Liver (tissue), 9 donors: ENCODE measurements around the gene THSD4. TPM values are rescaled to one million over a fixed set of nuclear protein-coding genes. Genes with fewer than 3 reads are reported as not detected.

Experiments used
- DNase-seq: peaks from one replicate; pipeline ENCODE4 v3.0.0-alpha.2; 2017; ENCODE audit warnings: low spot score
- H3K27ac ChIP-seq, 2 donors: one replicate each; pipeline ENCODE4 v1.7.0; 2013; ENCODE audit warnings: inconsistent platforms in 2 of 2, low read length in 2 of 2, control low read depth in 1 of 2, low read depth in 1 of 2, mild to moderate bottlenecking in 1 of 2
- H3K27me3 ChIP-seq, 4 donors: one replicate each; pipeline versions ENCODE4 v1.6.1 to v1.7.0; 2013; ENCODE audit warnings: low read length in 3 of 4, inconsistent platforms in 1 of 4, mild to moderate bottlenecking in 1 of 4, moderate library complexity in 1 of 4; ENCODE audit not compliant: control insufficient read depth in 4 of 4, insufficient read depth in 4 of 4
- H3K36me3 ChIP-seq, 4 donors: one replicate each; pipeline versions ENCODE4 v1.6.1 to v1.7.0; 2013; ENCODE audit warnings: low read length in 3 of 4, mild to moderate bottlenecking in 3 of 4, low read depth in 1 of 4, moderate library complexity in 1 of 4; ENCODE audit not compliant: control insufficient read depth in 4 of 4, insufficient read depth in 3 of 4
- H3K4me1 ChIP-seq, 4 donors: one replicate each; pipeline versions ENCODE4 v1.6.1 to v1.7.0; 2013; ENCODE audit warnings: low read length in 3 of 4, mild to moderate bottlenecking in 3 of 4, moderate library complexity in 1 of 4; ENCODE audit not compliant: control insufficient read depth in 4 of 4, insufficient read depth in 4 of 4
- H3K4me3 ChIP-seq, 3 donors: one replicate each; pipeline versions ENCODE4 v1.6.1 to v1.7.0; 2013; ENCODE audit warnings: low read length in 3 of 3, control low read depth in 1 of 3, low read depth in 1 of 3, mild to moderate bottlenecking in 1 of 3
- H3K9ac ChIP-seq, 2 donors: one replicate each; pipeline ENCODE4 v1.7.0; 2013; ENCODE audit warnings: low read length in 2 of 2, mild to moderate bottlenecking in 2 of 2, moderate library complexity in 2 of 2, control low read depth in 1 of 2, low read depth in 1 of 2
- H3K9me3 ChIP-seq, 4 donors: one replicate each; pipeline versions ENCODE4 v1.6.1 to v1.7.0; 2013; ENCODE audit warnings: low read length in 3 of 4; ENCODE audit not compliant: control insufficient read depth in 4 of 4
- CTCF ChIP-seq: fragments of 150-350 bp; IDR thresholded peaks from 2 replicates; pipeline ENCODE4 v1.5.1; 2017; ENCODE audit warnings: improper control_type of control experiment, low read depth, low read length; ENCODE audit not compliant: missing input control
- EGR1 ChIP-seq, 2 donors: IDR thresholded peaks; 2 replicates each; pipeline ENCODE4 v1.6.1; 2016 to 2018; ENCODE audit warnings: antibody characterized with exemption in 2 of 2, low read depth in 2 of 2
- FOXA1 ChIP-seq: IDR thresholded peaks from 2 replicates; pipeline ENCODE4 v1.6.1; 2016; ENCODE audit warnings: antibody characterized with exemption
- FOXA2 ChIP-seq: IDR thresholded peaks from 2 replicates; pipeline ENCODE4 v1.6.1; 2016; ENCODE audit warnings: antibody characterized with exemption
- GABPA ChIP-seq, 2 donors: IDR thresholded peaks in 1 of 2; conservative IDR thresholded peaks in 1 of 2; 2 replicates each; pipeline ENCODE4 v1.6.1; 2016; ENCODE audit warnings: antibody characterized with exemption in 2 of 2, mild to moderate bottlenecking in 1 of 2, moderate library complexity in 1 of 2
- HNF4A ChIP-seq, 2 donors: conservative IDR thresholded peaks; 2 replicates each; pipeline ENCODE4 v1.6.1; 2016; ENCODE audit warnings: antibody characterized with exemption in 2 of 2, mild to moderate bottlenecking in 2 of 2
- HNF4G ChIP-seq: IDR thresholded peaks from 2 replicates; pipeline ENCODE4 v1.6.1; 2016; ENCODE audit warnings: antibody characterized with exemption
- JUND ChIP-seq, 2 donors: IDR thresholded peaks; 2 replicates each; pipeline ENCODE4 v1.6.1; 2016; ENCODE audit warnings: antibody characterized with exemption in 2 of 2
- NR2F2 ChIP-seq: IDR thresholded peaks from 2 replicates; pipeline ENCODE4 v1.6.1; 2016; ENCODE audit warnings: antibody characterized with exemption
- RAD21 ChIP-seq, 2 donors: IDR thresholded peaks; 2 replicates each; pipeline ENCODE4 v1.6.1; 2016; ENCODE audit warnings: antibody characterized with exemption in 2 of 2, mild to moderate bottlenecking in 2 of 2
- REST ChIP-seq: IDR thresholded peaks from 2 replicates; pipeline ENCODE4 v1.6.1; 2016; ENCODE audit warnings: antibody characterized with exemption, mild to moderate bottlenecking
- SP1 ChIP-seq: IDR thresholded peaks from 2 replicates; pipeline ENCODE4 v1.6.1; 2018; ENCODE audit warnings: antibody characterized with exemption, mild to moderate bottlenecking
- TAF1 ChIP-seq: conservative IDR thresholded peaks from 2 replicates; pipeline ENCODE4 v1.6.1; 2016; ENCODE audit warnings: antibody characterized with exemption, mild to moderate bottlenecking
- YY1 ChIP-seq: IDR thresholded peaks from 2 replicates; pipeline ENCODE4 v1.6.1; 2016; ENCODE audit warnings: antibody characterized with exemption, mild to moderate bottlenecking
- ZBTB33 ChIP-seq: IDR thresholded peaks from 2 replicates; pipeline ENCODE4 v1.6.1; 2016; ENCODE audit warnings: antibody characterized with exemption
- WGBS: extraction: QIAGEN DNeasy Blood & Tissue Kit; methylation state at CpG from one replicate; pipeline ENCODE4 v1.1.7; 2013; 5-methylcytosine and 5-hydroxymethylcytosine counted together
- polyA plus RNA-seq, 2 donors: library from polyadenylated mRNA; stranded (reverse) in 1 of 2; unstranded in 1 of 2; fragments of 200-250 nt in 1 of 2; fragments of >200 nt in 1 of 2; fragmentation: Nextera tagmentation in 1 of 2; extraction: Ambion mirVana in 1 of 2; gene quantifications; one replicate each; pipeline versions ENCODE4 v1.2.1 to v1.2.3, GENCODE V29; 2013 to 2015
- total RNA-seq, 2 donors: library from RNA; depleted of rRNA; stranded (reverse); fragments of >200 nt; gene quantifications; one replicate each; pipeline ENCODE4 v1.2.3, GENCODE V29; 2014
- donor health status: healthy.
- donor health status: healthy.
- donor health status: healthy.
- donor health status: healthy.
- donor health status: healthy.

The THSD4 gene
- total and polyA plus RNA-seq, 4 donors = 0.23 to 11.5 (median 1.9) TPM

- H3K27ac ChIP-seq = no peak overlapping the region
Measured at GRCh38 chr15:71436854-71437253, 321.6 kb downstream of the THSD4 start.

More at GRCh38 chr15:71436854-71437253, 321.6 kb downstream of the THSD4 start:
- 86% methylated on average over 3 of the region's 3 CpGs for WGBS
- H3K4me1 ChIP-seq = peaks cover 0 to 8% (median 0%) of the 10 kb centered on the region in 4 donors
- no peak overlapping the region for H3K9ac ChIP-seq
- H3K27me3 ChIP-seq = no peaks in the 10 kb centered on the region
- TF ChIP-seq FOXA2 (no peak), SP1 (no peak), GABPA (IDR thresholded peaks at IDR 0.05 in 1 of 2, conservative IDR thresholded peaks at IDR 0.05 in 1 of 2) (no peak), HNF4G (no peak), RAD21 (IDR thresholded peaks at IDR 0.05) (no peak), NR2F2 (no peak), JUND (IDR thresholded peaks at IDR 0.05) (no peak), CTCF (no peak), FOXA1 (no peak), EGR1 (IDR thresholded peaks at IDR 0.05; ENCODE audit: low read depth in 2 of 2) (no peak), HNF4A (conservative IDR thresholded peaks at IDR 0.05) (no peak), REST (no peak), YY1 (no peak), TAF1 (no peak), ZBTB33 (no peak)
- no peaks in the 10 kb centered on the region for H3K36me3 ChIP-seq
- H3K4me3 ChIP-seq = no peak overlapping the region
- no peaks in the 10 kb centered on the region for H3K9me3 ChIP-seq
- DNase-seq = no peak
